Non-pigmented ciliary epithelial cell (primary cell): ENCODE data around the gene LTB4R2.

Source experiments
- DNase-seq: peaks from one replicate; pipeline ENCODE4 v3.0.0-alpha.2; 2010; ENCODE audit warnings: low read depth

Gene LTB4R2

DNA sequence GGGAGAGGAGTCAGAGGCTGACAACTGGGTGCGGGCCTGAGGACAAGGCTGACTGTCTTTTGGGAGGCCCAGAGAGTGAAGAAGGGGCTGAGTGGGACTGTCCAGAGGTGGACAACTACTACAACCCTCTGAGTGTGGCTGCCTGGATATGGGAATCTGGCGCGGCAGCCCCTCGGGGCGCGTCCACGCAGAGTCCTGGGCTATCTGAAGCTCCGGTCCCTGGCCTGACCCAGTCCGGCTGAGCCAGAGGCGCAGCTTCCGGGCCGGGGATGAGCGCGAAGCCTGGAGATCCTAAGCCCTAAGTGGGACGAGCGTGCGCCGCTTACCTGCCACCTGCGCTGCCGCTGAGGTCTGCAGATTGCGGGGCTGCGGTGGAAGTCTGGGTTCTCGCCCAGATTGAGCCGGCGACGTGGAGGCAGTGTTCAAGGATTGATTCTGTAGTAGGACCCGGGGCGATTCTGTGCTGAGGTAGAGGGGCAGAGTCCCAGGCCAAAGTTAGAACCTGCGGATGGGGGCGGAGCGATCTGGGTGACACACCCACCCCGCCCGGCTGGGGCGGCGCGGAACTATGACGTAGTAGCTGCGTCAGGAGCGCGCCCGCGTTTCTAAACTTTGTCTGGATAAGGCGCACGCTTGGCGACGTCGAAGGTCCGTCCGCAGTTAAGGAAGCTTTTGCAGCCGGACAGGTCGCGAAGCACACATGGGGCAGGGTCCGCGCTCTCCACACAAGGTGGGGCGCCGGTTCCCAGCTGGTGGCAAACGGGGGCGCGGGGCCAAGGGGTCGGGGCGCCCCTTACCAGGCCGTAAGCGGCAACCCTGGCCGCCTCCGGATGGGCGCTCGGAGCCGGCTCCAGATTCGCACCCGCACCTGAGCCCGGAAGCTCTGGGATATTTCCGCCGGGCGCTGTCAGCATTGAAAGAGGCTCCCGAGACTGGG is 10.4 kb upstream of the LTB4R2 start, which contains the start of the genes DHRS1 and NOP9:
TSS of gene DHRS1 (minus strand) at position 526 of the 937 bp plus-strand sequence. CDS start 674 bp downstream, outside the sequence.
TSS of gene NOP9 (plus strand) at position 596 of the 937 bp plus-strand sequence. CDS start at position 701, 105 bp downstream.
- DNase-seq = peak; percentile 48

DNA sequence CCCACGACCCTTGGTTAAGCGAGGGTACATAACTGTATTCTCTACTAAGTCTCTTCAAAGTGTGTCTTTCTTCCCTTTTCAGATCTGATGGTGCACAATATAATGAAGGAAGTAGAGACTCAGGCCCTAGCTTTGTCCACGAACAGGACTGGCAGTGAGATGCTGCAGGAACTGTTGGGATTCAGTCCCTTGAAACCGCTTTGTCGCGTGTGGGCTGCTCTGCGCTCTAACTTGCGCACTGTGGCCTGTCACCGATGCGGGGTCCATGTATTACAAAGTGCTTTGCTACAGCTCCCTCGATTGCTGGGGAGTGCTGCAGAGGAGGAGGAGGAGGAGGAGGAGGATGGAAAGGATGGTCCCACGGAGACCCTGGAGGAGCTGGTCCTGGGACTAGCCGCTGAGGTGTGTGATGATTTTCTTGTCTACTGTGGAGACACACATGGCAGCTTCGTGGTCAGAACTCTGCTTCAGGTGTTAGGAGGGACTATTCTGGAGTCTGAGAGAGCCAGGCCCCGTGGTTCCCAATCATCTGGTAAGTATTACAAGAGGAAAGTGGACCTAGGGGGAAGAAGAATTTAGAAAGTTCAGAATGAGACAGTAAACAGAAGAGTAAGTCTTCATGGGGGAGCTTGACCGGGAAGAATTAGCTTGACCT is 9.5 kb upstream of the LTB4R2 start:
- no peak for DNase-seq

DNA sequence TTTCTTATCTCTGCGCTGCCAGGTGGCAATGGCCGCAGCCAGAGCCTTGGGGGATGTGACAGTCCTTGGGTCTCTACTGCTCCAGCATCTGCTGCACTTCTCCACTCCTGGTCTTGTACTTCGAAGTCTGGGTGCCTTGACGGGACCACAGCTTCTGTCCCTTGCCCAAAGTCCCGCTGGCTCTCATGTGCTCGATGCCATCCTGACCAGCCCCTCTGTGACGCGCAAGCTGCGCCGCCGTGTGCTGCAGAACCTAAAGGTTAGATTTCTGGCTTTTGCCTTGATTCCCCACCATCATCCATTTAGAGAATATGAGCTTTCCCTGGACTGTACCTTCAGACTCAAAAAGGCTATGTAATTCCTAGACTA is 5.9 kb upstream of the LTB4R2 start:
- DNase-seq = no peak

DNA sequence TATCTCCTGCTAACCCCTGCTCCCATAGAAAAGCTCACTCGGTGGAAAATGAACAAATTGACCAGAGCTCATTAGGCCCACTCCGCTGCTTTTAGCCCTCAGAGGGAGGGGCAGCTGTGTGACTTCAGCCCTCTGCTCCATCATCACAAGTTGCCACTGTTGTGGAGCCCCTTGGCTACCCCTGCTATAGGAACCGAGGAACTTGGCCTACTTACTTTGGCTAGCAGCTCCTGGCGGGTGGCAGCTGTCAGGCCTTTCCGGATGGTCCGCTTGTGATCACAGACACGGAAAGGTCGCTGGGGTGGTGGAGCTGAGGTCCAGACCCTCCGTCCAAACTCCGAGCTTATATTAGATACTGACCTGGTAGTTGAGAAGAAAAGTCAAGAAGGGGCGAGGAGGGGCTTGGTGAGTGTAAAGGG is 2.8 kb upstream of the LTB4R2 start:
- no peak for DNase-seq

DNA sequence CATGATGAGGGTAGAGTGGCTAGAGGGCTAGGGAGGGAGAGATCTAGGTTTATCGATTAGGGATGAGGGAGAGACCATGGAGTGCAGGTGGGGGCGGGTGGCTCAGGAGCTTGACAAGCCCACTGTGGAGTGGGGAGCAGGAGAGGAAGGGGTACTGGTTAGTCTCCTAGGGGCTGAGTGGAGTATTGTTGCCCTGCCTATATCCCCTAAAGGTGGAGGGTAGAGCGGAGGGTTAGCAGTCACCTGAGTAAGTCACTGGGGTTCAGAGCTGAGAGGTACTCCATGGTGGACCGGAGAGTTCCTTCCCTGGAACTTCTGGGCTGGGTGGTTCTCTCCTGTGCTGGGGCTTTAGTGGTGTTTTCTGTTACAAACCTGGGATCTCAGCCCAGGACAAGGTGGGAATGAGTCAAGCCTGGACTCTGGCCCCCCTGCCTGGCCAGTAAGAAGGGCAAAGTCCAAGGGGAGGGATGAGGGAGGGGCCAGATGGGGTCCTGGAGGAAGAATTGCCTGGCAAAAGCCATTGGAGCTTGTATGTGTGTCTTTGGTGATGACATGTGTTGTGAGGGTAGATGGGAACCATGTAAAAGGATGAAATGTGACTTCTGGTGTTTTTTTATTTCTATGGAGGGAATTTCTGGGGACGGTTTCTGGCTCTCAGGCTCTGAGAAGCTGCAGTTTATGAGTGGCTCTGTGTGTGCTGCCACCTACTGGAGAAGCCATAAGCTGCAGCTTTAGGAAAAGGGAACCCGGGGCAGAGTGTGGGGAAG is 2.2 kb upstream of the LTB4R2 start, which contains the start of gene CIDEB:
TSS of gene CIDEB (minus strand) at position 403 of the 767 bp plus-strand sequence. CDS start at position 284, 119 bp downstream.
- DNase-seq = no peak

DNA sequence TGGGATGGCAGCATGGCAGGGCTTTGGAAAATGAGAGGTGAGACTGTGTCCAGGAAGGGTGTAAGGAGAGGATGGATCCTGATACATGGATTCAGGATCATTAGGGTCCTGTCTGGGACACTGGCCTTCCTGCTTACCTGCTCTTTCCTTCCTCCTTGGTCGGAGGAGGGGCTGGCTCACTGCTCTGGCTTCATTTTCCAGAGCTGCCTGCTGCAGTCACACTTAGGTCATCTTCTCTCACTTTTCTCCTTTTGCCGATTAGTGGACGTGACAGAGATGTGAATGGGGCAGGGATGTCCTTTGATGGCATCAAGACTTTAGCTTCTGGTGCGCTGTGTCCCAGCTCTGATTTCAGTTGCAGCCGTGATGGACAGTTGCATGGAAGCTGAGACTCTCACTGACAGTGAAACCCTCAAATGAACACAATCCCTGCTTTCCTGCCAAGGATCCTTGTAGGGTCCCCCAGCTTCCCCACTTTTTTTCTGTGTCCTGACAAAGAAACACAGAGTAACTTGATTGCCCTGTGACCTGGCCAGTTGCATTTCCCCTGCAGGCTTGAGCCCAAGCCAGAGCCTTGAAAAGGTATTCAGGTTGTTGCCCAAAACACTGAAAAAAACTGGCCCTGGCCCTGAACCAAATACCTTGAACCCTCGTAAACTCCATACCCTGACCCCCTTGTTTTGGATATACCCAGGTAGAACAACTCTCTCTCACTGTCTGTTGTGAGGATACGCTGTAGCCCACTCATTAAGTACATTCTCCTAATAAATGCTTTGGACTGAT is 1.4 kb upstream of the LTB4R2 start:
- DNase-seq = no peak

DNA sequence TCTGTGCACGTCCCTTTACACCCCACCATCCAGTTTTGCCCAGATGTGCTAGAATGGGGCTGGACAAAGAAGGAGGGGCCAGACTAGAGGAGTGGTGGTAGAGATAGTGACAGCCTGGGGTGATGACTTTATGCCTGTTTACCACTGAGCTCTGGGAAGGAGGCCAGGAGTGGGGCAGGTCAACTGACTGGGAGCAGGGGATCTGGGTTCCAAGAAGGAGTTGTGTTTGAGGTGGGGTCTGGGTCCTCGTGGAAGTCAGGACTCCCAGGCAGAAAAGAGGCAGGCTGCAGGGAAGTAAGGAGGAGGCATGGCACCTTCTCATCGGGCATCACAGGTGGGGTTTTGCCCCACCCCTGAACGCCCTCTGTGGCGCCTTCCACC is 315 bp downstream of the LTB4R2 start:
- no peak for DNase-seq

DNA sequence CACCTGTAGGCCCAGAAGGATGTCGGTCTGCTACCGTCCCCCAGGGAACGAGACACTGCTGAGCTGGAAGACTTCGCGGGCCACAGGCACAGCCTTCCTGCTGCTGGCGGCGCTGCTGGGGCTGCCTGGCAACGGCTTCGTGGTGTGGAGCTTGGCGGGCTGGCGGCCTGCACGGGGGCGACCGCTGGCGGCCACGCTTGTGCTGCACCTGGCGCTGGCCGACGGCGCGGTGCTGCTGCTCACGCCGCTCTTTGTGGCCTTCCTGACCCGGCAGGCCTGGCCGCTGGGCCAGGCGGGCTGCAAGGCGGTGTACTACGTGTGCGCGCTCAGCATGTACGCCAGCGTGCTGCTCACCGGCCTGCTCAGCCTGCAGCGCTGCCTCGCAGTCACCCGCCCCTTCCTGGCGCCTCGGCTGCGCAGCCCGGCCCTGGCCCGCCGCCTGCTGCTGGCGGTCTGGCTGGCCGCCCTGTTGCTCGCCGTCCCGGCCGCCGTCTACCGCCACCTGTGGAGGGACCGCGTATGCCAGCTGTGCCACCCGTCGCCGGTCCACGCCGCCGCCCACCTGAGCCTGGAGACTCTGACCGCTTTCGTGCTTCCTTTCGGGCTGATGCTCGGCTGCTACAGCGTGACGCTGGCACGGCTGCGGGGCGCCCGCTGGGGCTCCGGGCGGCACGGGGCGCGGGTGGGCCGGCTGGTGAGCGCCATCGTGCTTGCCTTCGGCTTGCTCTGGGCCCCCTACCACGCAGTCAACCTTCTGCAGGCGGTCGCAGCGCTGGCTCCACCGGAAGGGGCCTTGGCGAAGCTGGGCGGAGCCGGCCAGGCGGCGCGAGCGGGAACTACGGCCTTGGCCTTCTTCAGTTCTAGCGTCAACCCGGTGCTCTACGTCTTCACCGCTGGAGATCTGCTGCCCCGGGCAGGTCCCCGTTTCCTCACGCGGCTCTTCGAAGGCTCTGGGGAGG is 985 bp downstream of the LTB4R2 start, which contains the start of gene LTB4R:
TSS of gene LTB4R (plus strand) at position 857 of the 959 bp plus-strand sequence. CDS start 4,150 bp downstream, outside the sequence.
- DNase-seq = peak; percentile 18

DNA sequence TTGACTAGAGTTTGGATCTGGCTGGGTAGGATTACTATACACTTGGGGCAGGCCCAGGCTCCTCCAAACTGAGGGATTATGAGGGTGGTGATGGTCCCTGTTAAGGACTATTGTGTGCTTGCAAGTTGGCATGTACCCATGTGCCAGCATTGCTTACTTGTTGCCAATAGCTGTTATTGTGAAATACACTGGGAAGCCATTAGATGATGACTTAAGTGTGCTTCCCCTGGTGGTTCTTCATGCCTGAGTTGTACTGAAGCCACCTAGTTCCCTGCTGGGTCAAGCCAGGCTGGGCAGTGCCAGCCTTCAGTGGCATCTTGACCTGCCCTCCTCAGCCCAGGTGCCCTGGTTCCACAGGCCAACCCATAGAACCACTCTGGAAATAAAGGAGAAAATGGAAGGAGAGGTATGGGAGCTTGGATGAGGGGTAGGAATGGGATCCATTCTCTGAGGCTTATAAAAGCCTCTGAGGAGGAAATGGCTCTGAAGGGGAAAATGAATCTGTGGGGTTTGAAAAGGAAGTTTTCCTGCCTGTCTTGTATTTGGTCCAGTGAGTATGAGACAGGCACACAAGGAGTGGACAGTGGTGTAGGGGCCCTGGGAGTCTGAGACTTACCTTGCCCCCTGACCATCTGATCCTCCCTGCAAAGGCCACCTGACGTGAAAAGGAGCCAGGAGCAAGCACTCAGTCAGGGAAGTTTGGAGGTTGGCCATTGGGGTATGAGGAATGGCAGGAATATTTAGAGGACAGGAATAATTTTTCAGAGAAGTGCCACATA is 2.1 kb downstream of the LTB4R2 start:
- DNase-seq = no peak

DNA sequence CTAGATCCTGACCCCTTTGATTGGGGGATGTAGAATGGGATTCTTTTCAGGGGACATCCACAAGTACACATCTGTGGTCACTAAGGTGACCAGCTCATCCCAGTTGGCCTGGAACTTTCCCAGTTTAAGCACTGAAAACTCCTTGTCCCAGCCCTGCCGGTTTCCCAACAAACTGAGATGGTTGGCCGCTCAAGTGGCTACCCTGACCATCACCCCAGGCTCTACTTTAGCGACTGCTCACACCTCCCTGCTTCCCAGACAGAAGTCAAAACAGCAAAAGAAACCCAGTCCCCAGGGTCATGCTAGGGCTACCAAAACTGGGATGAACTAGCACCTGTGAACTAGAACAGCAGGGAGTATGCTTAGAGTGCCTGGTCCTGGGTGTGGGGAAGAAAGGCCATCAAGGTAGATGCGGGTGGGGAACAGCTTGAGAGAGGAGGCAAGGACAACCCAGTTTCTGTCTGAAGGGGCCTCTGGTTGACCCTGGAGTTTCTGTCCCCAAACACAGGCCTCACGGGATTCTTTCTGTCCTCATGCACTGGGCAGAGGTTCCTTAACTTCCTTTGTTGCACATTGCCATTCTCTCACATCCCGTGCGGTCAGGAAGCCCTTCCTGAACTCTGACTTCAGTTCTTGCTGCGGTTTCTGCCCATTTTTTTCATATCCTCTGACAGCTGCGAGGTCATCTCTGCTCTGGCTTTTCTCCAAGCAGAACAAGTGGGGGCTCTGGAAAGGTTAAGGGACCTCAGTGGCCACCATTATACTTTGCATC is 3.0 kb downstream of the LTB4R2 start:
- no peak for DNase-seq

DNA sequence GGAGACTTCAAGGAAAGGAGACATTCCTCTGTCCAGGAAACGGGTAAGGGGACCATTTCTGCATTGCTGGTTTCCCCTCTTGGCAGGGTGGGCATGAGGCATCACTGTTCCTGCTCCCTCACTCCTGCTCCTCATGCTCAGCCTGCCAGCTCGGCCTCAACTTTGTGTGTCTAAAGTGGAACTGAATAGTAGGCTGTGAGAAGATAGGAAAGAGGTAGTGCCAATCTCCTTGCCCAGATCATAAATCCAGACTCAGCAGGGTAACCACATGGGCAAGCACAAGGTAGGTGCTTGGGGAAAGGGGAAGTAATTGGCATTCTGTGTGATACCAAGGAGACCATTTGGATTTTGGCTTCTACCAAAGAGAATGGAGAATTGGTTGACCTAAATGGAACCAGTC is 4.0 kb downstream of the LTB4R2 start:
- no peak for DNase-seq

DNA sequence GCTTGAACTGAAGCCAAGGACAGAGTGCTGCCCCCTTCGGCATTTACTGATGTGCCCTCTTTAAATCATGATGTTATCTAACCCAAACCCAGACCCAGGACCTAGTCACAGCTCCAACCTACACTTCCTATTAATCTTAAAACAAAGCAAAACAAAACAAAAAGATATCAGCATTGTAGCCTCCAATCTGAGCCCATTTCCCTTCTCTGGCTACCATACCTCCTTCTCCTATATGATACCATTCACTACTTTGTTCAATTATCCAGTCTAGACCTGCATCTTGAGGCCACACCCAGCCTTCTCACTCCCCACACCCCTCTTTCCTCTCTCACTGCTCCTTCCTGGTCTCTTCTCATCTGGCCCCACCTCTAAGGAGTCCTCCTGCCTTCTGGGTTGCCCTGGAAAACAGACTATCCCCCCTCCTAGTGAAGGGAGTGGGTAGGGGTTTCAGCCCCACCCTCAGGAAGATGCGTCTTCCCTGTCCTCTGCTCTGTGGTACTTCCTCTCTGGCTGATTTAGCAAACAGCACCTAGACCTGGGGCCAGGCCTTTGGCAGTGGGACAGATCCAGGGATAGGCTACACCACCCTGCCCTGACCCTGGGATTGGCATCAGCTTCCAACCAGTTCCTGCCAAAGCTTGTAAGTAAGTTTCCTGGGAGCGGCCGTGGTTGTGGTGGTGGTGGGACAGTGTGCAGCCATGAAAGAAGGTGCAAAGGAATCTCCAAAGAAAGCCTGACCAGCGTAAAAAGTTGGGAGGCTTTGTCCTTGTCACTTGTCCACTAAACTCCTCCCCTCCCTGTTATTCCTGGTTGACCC is 4.6 kb downstream of the LTB4R2 start:
- no peak for DNase-seq

DNA sequence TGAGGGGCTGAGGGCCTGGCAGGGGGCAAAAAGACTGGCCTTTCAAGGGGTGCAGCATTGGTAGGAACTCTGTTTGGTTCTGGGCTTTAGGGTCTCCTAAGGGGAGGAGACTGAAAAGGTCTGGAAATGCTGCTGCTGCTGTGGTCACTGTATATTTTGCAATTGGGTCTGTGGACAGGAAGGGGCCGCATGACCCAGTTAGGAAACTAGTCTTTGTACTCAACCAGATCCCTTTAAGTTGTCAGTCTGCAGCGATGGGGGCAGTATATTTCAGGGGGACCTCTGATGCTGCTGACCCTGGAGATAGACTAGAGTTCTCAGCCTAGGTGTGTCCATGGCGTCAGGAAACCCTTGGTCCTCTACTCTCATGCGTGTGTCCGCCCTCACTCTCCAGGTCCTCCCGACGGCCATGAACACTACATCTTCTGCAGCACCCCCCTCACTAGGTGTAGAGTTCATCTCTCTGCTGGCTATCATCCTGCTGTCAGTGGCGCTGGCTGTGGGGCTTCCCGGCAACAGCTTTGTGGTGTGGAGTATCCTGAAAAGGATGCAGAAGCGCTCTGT is 5.4 kb downstream of the LTB4R2 start:
- no peak for DNase-seq

DNA sequence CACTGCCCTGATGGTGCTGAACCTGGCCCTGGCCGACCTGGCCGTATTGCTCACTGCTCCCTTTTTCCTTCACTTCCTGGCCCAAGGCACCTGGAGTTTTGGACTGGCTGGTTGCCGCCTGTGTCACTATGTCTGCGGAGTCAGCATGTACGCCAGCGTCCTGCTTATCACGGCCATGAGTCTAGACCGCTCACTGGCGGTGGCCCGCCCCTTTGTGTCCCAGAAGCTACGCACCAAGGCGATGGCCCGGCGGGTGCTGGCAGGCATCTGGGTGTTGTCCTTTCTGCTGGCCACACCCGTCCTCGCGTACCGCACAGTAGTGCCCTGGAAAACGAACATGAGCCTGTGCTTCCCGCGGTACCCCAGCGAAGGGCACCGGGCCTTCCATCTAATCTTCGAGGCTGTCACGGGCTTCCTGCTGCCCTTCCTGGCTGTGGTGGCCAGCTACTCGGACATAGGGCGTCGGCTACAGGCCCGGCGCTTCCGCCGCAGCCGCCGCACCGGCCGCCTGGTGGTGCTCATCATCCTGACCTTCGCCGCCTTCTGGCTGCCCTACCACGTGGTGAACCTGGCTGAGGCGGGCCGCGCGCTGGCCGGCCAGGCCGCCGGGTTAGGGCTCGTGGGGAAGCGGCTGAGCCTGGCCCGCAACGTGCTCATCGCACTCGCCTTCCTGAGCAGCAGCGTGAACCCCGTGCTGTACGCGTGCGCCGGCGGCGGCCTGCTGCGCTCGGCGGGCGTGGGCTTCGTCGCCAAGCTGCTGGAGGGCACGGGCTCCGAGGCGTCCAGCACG is 6.1 kb downstream of the LTB4R2 start:
- DNase-seq = no peak

DNA sequence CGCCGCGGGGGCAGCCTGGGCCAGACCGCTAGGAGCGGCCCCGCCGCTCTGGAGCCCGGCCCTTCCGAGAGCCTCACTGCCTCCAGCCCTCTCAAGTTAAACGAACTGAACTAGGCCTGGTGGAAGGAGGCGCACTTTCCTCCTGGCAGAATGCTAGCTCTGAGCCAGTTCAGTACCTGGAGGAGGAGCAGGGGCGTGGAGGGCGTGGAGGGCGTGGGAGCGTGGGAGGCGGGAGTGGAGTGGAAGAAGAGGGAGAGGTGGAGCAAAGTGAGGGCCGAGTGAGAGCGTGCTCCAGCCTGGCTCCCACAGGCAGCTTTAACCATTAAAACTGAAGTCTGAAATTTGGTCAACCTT is 6.6 kb downstream of the LTB4R2 start:
- no peak for DNase-seq

DNA sequence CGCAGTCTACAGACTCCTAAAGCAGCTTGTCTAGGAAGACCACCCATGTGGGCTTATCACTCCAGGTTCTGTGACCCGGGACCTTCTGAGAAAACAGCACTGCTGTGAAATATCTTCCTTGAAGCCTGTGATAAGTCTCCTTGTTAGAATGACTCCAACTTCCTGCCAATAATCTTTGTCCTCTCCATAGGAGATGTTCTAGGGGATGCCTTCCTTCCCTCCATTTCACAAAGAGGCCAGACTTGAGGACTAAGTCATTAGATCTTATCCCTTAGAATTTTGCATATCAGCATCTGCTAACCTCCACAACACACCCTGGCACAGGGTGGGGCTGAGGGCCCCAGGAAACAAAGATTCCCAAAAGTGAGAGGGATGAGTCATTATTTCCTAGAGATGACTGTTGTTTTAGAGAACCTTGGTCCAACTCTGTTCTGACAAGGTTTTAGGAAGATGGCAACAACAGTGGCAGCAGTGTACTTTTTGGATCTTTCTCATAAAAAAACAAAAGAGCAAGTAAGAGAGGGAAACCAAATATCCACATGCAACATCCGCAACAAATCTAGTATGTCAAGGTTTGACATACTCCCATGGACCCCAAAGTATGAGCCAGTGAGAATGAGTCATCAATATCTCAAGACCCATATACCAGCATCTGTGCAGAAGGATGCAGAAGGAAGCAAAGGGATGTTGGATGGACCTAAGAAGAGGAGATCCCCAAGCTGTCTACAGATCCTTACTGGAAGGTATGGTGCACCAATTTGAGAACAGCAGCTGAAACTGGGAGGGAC is 7.4 kb downstream of the LTB4R2 start:
- no peak for DNase-seq
